WTC11 (cell line): Measurements from ENCODE around the gene PGBD5. TPM values are rescaled to one million over a fixed set of nuclear protein-coding genes. Genes with fewer than 3 reads are reported as not detected.

ENCODE experiments used
- ATAC-seq: fragments of 200-7000 bp; cut with Tn5 transposase; 2 replicates; pipeline ENCODE4 v1.10.0; 2021; ENCODE audit warnings: mild to moderate bottlenecking, moderate library complexity
- CTCF ChIA-PET: fragments of 300-600 bp; sonication (Branson Sonifier 250); formaldehyde crosslinking; loops from one replicate; lab custom pipeline; 2021; ENCODE audit warnings: antibody characterized with exemption; lab: Charles Lee
- POLR2A ChIA-PET: fragments of 350-600 bp; sonication (Branson Sonifier 250); formaldehyde crosslinking; loops from one replicate; lab custom pipeline; 2021; ENCODE audit warnings: antibody characterized with exemption; lab: Charles Lee
- DNase-seq: peaks from one replicate; pipeline ENCODE4 v3.0.0; 2021; ENCODE audit warnings: low spot score
- H3K27ac Mint-ChIP-seq: 2 replicates; pipeline ENCODE4 v1.8.0; 2021; ENCODE audit warnings: mixed read lengths
- H3K27me3 Mint-ChIP-seq: 2 replicates; pipeline ENCODE4 v1.8.0; 2021; ENCODE audit warnings: low read depth, mild to moderate bottlenecking, moderate library complexity, mixed read lengths
- H3K36me3 Mint-ChIP-seq: 2 replicates; pipeline ENCODE4 v1.8.0; 2021; ENCODE audit warnings: mixed read lengths
- H3K4me1 Mint-ChIP-seq: 2 replicates; pipeline ENCODE4 v1.8.0; 2022; ENCODE audit warnings: mixed read lengths
- H3K4me3 Mint-ChIP-seq: 2 replicates; pipeline ENCODE4 v1.8.0; 2021; ENCODE audit warnings: mild to moderate bottlenecking, moderate library complexity, mixed read lengths
- H3K9me3 Mint-ChIP-seq: 2 replicates; pipeline ENCODE4 v1.8.0; 2021; ENCODE audit warnings: mixed read lengths
- ARID4B ChIP-seq: sonication (generic); formaldehyde crosslinking; IDR thresholded peaks from 2 replicates; pipeline ENCODE4 v1.8.0; 2023; ENCODE audit warnings: missing genetic modification reagents, mild to moderate bottlenecking, borderline replicate concordance
- ATF6 ChIP-seq: sonication (generic); formaldehyde crosslinking; IDR thresholded peaks from 2 replicates; pipeline ENCODE4 v1.8.1; 2023; ENCODE audit warnings: mild to moderate bottlenecking, missing genetic modification reagents
- CDX4 ChIP-seq: fragments of 250-450 bp; sonication (Bioruptor Pico); IDR thresholded peaks from 2 replicates; pipeline ENCODE4 v1.9.0; 2021; ENCODE audit warnings: moderate library complexity, mild to moderate bottlenecking, inconsistent platforms, borderline replicate concordance
- ELF4 ChIP-seq: sonication (generic); formaldehyde crosslinking; IDR thresholded peaks from 2 replicates; pipeline ENCODE4 v1.8.1; 2022; ENCODE audit warnings: low read depth, mild to moderate bottlenecking, moderate library complexity, missing genetic modification reagents
- ESRRA ChIP-seq: sonication (generic); formaldehyde crosslinking; IDR thresholded peaks from 2 replicates; pipeline ENCODE4 v1.8.1; 2022; ENCODE audit warnings: mild to moderate bottlenecking, missing genetic modification reagents, borderline replicate concordance
- FOXP1 ChIP-seq: sonication (generic); formaldehyde crosslinking; IDR thresholded peaks from 2 replicates; pipeline ENCODE4 v1.8.0; 2022; ENCODE audit warnings: missing genetic modification reagents, mild to moderate bottlenecking, moderate library complexity, borderline replicate concordance
- FOXP4 ChIP-seq: sonication (generic); formaldehyde crosslinking; IDR thresholded peaks from 2 replicates; pipeline ENCODE4 v1.8.0; 2022; ENCODE audit warnings: mild to moderate bottlenecking, missing genetic modification reagents
- GABPB1 ChIP-seq: sonication (generic); formaldehyde crosslinking; IDR thresholded peaks from 2 replicates; pipeline ENCODE4 v1.8.1; 2023; ENCODE audit warnings: mild to moderate bottlenecking, missing genetic modification reagents
- GTF2I ChIP-seq: fragments of 250-450 bp; sonication (Bioruptor Pico); conservative IDR thresholded peaks from 2 replicates; pipeline ENCODE4 v1.4.0; 2021; ENCODE audit warnings: mild to moderate bottlenecking
- HMGA2 ChIP-seq: fragments of 250-450 bp; sonication (Bioruptor Pico); IDR thresholded peaks from 2 replicates; pipeline ENCODE4 v1.4.0; 2021; ENCODE audit warnings: mild to moderate bottlenecking, moderate library complexity
- JAZF1 ChIP-seq: fragments of 250-450 bp; sonication (Bioruptor Pico); IDR thresholded peaks from 2 replicates; pipeline ENCODE4 v1.9.0; 2021; ENCODE audit warnings: moderate library complexity, mild to moderate bottlenecking, inconsistent platforms
- NR2C2 ChIP-seq: sonication (generic); formaldehyde crosslinking; IDR thresholded peaks from 2 replicates; pipeline ENCODE4 v1.8.0; 2022; ENCODE audit warnings: mild to moderate bottlenecking, missing genetic modification reagents
- NR3C1 ChIP-seq: sonication (generic); formaldehyde crosslinking; conservative IDR thresholded peaks from 2 replicates; pipeline ENCODE4 v1.8.1; 2023; ENCODE audit warnings: low read depth, mild to moderate bottlenecking, missing genetic modification reagents
- PREB ChIP-seq: sonication (generic); formaldehyde crosslinking; IDR thresholded peaks from 2 replicates; pipeline ENCODE4 v1.8.1; 2022; ENCODE audit warnings: mild to moderate bottlenecking, missing genetic modification reagents, moderate library complexity, borderline replicate concordance
- RELA ChIP-seq: sonication (generic); formaldehyde crosslinking; IDR thresholded peaks from 2 replicates; pipeline ENCODE4 v1.8.1; 2022; ENCODE audit warnings: missing genetic modification reagents, mild to moderate bottlenecking, borderline replicate concordance
- RORB ChIP-seq: fragments of 250-450 bp; sonication (Bioruptor Pico); IDR thresholded peaks from 2 replicates; pipeline ENCODE4 v1.9.0; 2021; ENCODE audit warnings: mild to moderate bottlenecking
- TCF7 ChIP-seq: sonication (generic); formaldehyde crosslinking; IDR thresholded peaks from 2 replicates; pipeline ENCODE4 v1.8.0; 2022; ENCODE audit warnings: mild to moderate bottlenecking, low read depth, missing genetic modification reagents, moderate library complexity
- TEAD4 ChIP-seq: sonication (generic); formaldehyde crosslinking; IDR thresholded peaks from 2 replicates; pipeline ENCODE4 v1.8.0; 2022; ENCODE audit warnings: mild to moderate bottlenecking, missing genetic modification reagents
- ZNF219 ChIP-seq: sonication (generic); formaldehyde crosslinking; IDR thresholded peaks from 2 replicates; pipeline ENCODE4 v1.8.0; 2023; ENCODE audit warnings: missing genetic modification reagents, mild to moderate bottlenecking, borderline replicate concordance
- ZNF317 ChIP-seq: sonication (generic); formaldehyde crosslinking; IDR thresholded peaks from 2 replicates; pipeline ENCODE4 v1.8.1; 2023; ENCODE audit warnings: low read depth, mild to moderate bottlenecking, moderate library complexity, missing genetic modification reagents, borderline replicate concordance
- ZNF416 ChIP-seq: fragments of 250-450 bp; sonication (Bioruptor Pico); IDR thresholded peaks from 2 replicates; pipeline ENCODE4 v1.9.0; 2021; ENCODE audit warnings: mild to moderate bottlenecking, inconsistent platforms
- ZNF423 ChIP-seq: fragments of 250-450 bp; sonication (Bioruptor Pico); IDR thresholded peaks from 2 replicates; pipeline ENCODE4 v2.1.2; 2022; ENCODE audit warnings: mild to moderate bottlenecking, moderate library complexity
- ZNF512 ChIP-seq: sonication (generic); formaldehyde crosslinking; IDR thresholded peaks from 2 replicates; pipeline ENCODE4 v1.8.1; 2022; ENCODE audit warnings: missing genetic modification reagents, borderline replicate concordance
- total RNA-seq: library from RNA; stranded (reverse); gene quantifications from 3 replicates; pipeline ENCODE4 v1.2.3, GENCODE V29; 2021

PGBD5 gene
- total RNA-seq, 1 experiment from 2014 or later, result 23.8 TPM

- Mint-ChIP-seq H3K36me3 (no peaks in the 10 kb centered on the region), H3K4me3 (no peak overlapping the region), H3K4me1 (peaks cover 11% of the 10 kb centered on the region), H3K27me3 (no peaks in the 10 kb centered on the region), H3K9me3 (no peaks in the 10 kb centered on the region), H3K27ac (no peak overlapping the region; the same call in 1 of the 2 replicates)
- CTCF ChIA-PET, result no interaction called here
- POLR2A ChIA-PET, result no interaction called here
- no peak for ATAC-seq
- TF ChIP-seq ZNF317 (CRISPR knock-in tag) (no peak), ZNF416 (CRISPR knock-in tag) (no peak), ELF4 (CRISPR knock-in tag) (no peak), NR2C2 (CRISPR knock-in tag) (no peak), FOXP4 (CRISPR knock-in tag) (no peak), PREB (no peak), TCF7 (CRISPR knock-in tag) (no peak), CDX4 (no peak), TEAD4 (no peak), RELA (no peak), HMGA2 (CRISPR knock-in tag) (no peak), FOXP1 (no peak)
- DNase-seq, result no peak
Measured at GRCh38 chr1:230299191-230300006, 126.7 kb downstream of the PGBD5 start.

GRCh38 chr1:230295367-230295766 is 130.8 kb downstream of the PGBD5 start:
- peaks cover 34% of the 10 kb centered on the region for H3K4me1 Mint-ChIP-seq
- ChIA-PET POLR2A (no interaction called here), CTCF (no interaction called here)
- no peaks in the 10 kb centered on the region for H3K36me3 Mint-ChIP-seq
- ATAC-seq, result no peak
- H3K4me3 Mint-ChIP-seq, result no peak overlapping the region
- no peak for DNase-seq
- no peak overlapping the region for H3K27ac Mint-ChIP-seq
- peaks cover 3% of the 10 kb centered on the region; the same call in 1 of the 2 replicates for H3K27me3 Mint-ChIP-seq
- no peaks in the 10 kb centered on the region for H3K9me3 Mint-ChIP-seq
- no peak for TF ChIP-seq ZNF512 (CRISPR knock-in tag)
- TF ChIP-seq RORB (CRISPR knock-in tag), result no peak
- TF ChIP-seq ZNF423 (CRISPR knock-in tag), result no peak
- TF ChIP-seq ATF6 (CRISPR knock-in tag), result no peak
- no peak for TF ChIP-seq ZNF317 (CRISPR knock-in tag)
- no peak for TF ChIP-seq GTF2I (CRISPR knock-in tag)
- no peak for TF ChIP-seq ARID4B (CRISPR knock-in tag)
- TF ChIP-seq NR3C1 (CRISPR knock-in tag), result no peak
- no peak for TF ChIP-seq JAZF1 (CRISPR knock-in tag)
- no peak for TF ChIP-seq CDX4
- no peak for TF ChIP-seq ZNF219 (CRISPR knock-in tag)
- no peak for TF ChIP-seq GABPB1
- no peak for TF ChIP-seq ESRRA (CRISPR knock-in tag)
